ENCODE results near the gene HRK.

Gene HRK

GRCh38 chr12:116813271-116814041 is 67.8 kb downstream of the HRK start:
- Histone ChIP-seq H3K36me3 (ENCODE audit: control insufficient read depth in 1 of 2, insufficient read depth in 2 of 2, low read length in 2 of 2) (no peaks in the 10 kb centered on the region), H3K9me3 (ENCODE audit: control insufficient read depth in 1 of 2, low read length in 2 of 2) (no peaks in the 10 kb centered on the region), H3K27ac (ENCODE audit: low read length) (no peak overlapping the region), H3K27me3 (ENCODE audit: low read depth, low read length) (no peaks in the 10 kb centered on the region), H3K4me1 (ENCODE audit: control insufficient read depth in 1 of 2, insufficient read depth in 2 of 2, low read length in 2 of 2) (peaks cover 2 to 5% of the 10 kb centered on the region in 2 donors), H3K4me3 (ENCODE audit: low read depth in 1 of 2, low read length in 2 of 2) (no peak overlapping the region)

- H3K9me3 ChIP-seq (ENCODE audit: control insufficient read depth in 1 of 2, low read length in 2 of 2): no peaks in the 10 kb centered on the region
- no peaks in the 10 kb centered on the region for H3K27me3 ChIP-seq (ENCODE audit: low read depth, low read length)
- no peaks in the 10 kb centered on the region for H3K4me1 ChIP-seq (ENCODE audit: control insufficient read depth in 1 of 2, insufficient read depth in 2 of 2, low read length in 2 of 2)
- H3K36me3 ChIP-seq (ENCODE audit: control insufficient read depth in 1 of 2, insufficient read depth in 2 of 2, low read length in 2 of 2): no peaks in the 10 kb centered on the region
- no peak overlapping the region for H3K27ac ChIP-seq (ENCODE audit: low read length)
- no peak overlapping the region for H3K4me3 ChIP-seq (ENCODE audit: low read depth in 1 of 2, low read length in 2 of 2)
Observed at GRCh38 chr12:116812238-116812637, 69.0 kb downstream of the HRK start.

GRCh38 chr12:116808113-116809105 is 72.8 kb downstream of the HRK start:
- Histone ChIP-seq H3K27me3 (ENCODE audit: low read depth, low read length) (no peaks in the 10 kb centered on the region), H3K9me3 (ENCODE audit: control insufficient read depth in 1 of 2, low read length in 2 of 2) (no peaks in the 10 kb centered on the region), H3K36me3 (ENCODE audit: control insufficient read depth in 1 of 2, insufficient read depth in 2 of 2, low read length in 2 of 2) (no peaks in the 10 kb centered on the region), H3K4me1 (ENCODE audit: control insufficient read depth in 1 of 2, insufficient read depth in 2 of 2, low read length in 2 of 2) (no peaks in the 10 kb centered on the region), H3K27ac (ENCODE audit: low read length) (no peak overlapping the region), H3K4me3 (ENCODE audit: low read depth in 1 of 2, low read length in 2 of 2) (no peak overlapping the region)

GRCh38 chr12:116807546-116807945 is 73.7 kb downstream of the HRK start:
- Histone ChIP-seq H3K27me3 (ENCODE audit: low read depth, low read length) (no peaks in the 10 kb centered on the region), H3K4me1 (ENCODE audit: control insufficient read depth in 1 of 2, insufficient read depth in 2 of 2, low read length in 2 of 2) (no peaks in the 10 kb centered on the region), H3K4me3 (ENCODE audit: low read depth in 1 of 2, low read length in 2 of 2) (no peak overlapping the region), H3K9me3 (ENCODE audit: control insufficient read depth in 1 of 2, low read length in 2 of 2) (no peaks in the 10 kb centered on the region), H3K27ac (ENCODE audit: low read length) (no peak overlapping the region), H3K36me3 (ENCODE audit: control insufficient read depth in 1 of 2, insufficient read depth in 2 of 2, low read length in 2 of 2) (no peaks in the 10 kb centered on the region)

- Histone ChIP-seq H3K4me3 (ENCODE audit: low read depth in 1 of 2, low read length in 2 of 2) (no peak overlapping the region), H3K27me3 (ENCODE audit: low read depth, low read length) (no peaks in the 10 kb centered on the region), H3K9me3 (ENCODE audit: control insufficient read depth in 1 of 2, low read length in 2 of 2) (no peaks in the 10 kb centered on the region), H3K36me3 (ENCODE audit: control insufficient read depth in 1 of 2, insufficient read depth in 2 of 2, low read length in 2 of 2) (no peaks in the 10 kb centered on the region), H3K4me1 (ENCODE audit: control insufficient read depth in 1 of 2, insufficient read depth in 2 of 2, low read length in 2 of 2) (no peaks in the 10 kb centered on the region), H3K27ac (ENCODE audit: low read length) (no peak overlapping the region)
Observed at GRCh38 chr12:116806845-116807440, 74.3 kb downstream of the HRK start.
